Vagina (tissue), 2 donors: ENCODE data around the gene HESX1.

ENCODE experiments used
- POLR2A ChIP-seq, 2 donors: fragments of 450-650 bp; IDR thresholded peaks; one replicate each; pipeline ENCODE4 v1.6.1; 2017; ENCODE audit warnings: antibody characterized with exemption in 2 of 2, mild to moderate bottlenecking in 2 of 2, moderate library complexity in 2 of 2
- POLR2AphosphoS5 ChIP-seq, 2 donors: sonication (generic); formaldehyde crosslinking; IDR thresholded peaks; one replicate each; pipeline ENCODE4 v1.9.0; 2017; ENCODE audit warnings: antibody characterized with exemption in 2 of 2, mild to moderate bottlenecking in 2 of 2, low read depth in 1 of 2; ENCODE audit not compliant: insufficient read depth in 1 of 2
- TF ChIP-seq, protein P1 (sequence below), 3 experiments: fragments of 450-650 bp in 2 of 3; fragments of 200-600 bp in 1 of 3; sonication (generic) in 1 of 3; IDR thresholded peaks; one replicate each; pipeline ENCODE4 v1.5.1; 2017 to 2019; ENCODE audit warnings: antibody characterized with exemption in 3 of 3, mild to moderate bottlenecking in 2 of 3, moderate library complexity in 2 of 3

DNA sequence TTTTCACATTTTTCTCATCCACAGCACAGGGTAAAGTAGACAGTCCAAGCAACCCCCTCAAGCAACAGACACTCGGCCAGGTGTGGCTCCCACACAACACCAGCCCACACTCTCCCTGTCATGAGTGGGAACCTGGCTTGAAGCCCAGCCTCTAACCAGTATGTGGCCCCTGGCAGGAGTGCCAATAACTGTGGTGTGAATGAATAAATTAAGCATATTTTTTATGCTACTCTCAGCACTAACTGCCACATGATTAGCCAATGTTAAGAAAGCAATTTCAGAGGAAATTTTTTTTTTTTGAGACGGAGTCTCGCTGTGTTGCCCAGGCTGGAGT lies 44.5 kb downstream of the HESX1 start:
- TF ChIP-seq, protein P1, sequence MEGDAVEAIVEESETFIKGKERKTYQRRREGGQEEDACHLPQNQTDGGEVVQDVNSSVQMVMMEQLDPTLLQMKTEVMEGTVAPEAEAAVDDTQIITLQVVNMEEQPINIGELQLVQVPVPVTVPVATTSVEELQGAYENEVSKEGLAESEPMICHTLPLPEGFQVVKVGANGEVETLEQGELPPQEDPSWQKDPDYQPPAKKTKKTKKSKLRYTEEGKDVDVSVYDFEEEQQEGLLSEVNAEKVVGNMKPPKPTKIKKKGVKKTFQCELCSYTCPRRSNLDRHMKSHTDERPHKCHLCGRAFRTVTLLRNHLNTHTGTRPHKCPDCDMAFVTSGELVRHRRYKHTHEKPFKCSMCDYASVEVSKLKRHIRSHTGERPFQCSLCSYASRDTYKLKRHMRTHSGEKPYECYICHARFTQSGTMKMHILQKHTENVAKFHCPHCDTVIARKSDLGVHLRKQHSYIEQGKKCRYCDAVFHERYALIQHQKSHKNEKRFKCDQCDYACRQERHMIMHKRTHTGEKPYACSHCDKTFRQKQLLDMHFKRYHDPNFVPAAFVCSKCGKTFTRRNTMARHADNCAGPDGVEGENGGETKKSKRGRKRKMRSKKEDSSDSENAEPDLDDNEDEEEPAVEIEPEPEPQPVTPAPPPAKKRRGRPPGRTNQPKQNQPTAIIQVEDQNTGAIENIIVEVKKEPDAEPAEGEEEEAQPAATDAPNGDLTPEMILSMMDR (IDR thresholded peaks at IDR 0.05): no peak
- TF ChIP-seq POLR2AphosphoS5 (IDR thresholded peaks at IDR 0.05; ENCODE audit: insufficient read depth in 1 of 2, low read depth in 1 of 2) (no peak), POLR2A (IDR thresholded peaks at IDR 0.05) (no peak)
